ENCODE data around the gene MTRFR.

MTRFR gene

GRCh38 chr12:123264642-123265041 is 31.4 kb downstream of the MTRFR start:
- TF ChIP-seq CTCF (IDR thresholded peaks at IDR 0.05): no peak

GRCh38 chr12:123265851-123266678 is 32.8 kb downstream of the MTRFR start:
- peaks cover 2% of the 10 kb centered on the region for H3K4me1 ChIP-seq
- no peaks in the 10 kb centered on the region for H3K36me3 ChIP-seq (ENCODE audit: control insufficient read depth, insufficient read depth, low read length)
- H3K9me3 ChIP-seq (ENCODE audit: control insufficient read depth, low read length): no peaks in the 10 kb centered on the region
- no peak overlapping the region for H3K4me3 ChIP-seq (ENCODE audit: low read depth, low read length)
- no peak overlapping the region for H2AFZ ChIP-seq
- no peak overlapping the region for H3K4me2 ChIP-seq (ENCODE audit: low read length)
- no peak overlapping the region for H3K9ac ChIP-seq
- no peak overlapping the region for H3K27ac ChIP-seq
- no peak for TF ChIP-seq CTCF (IDR thresholded peaks at IDR 0.05)
- H3K27me3 ChIP-seq (ENCODE audit: control insufficient read depth, insufficient read depth, low read length): no peaks in the 10 kb centered on the region
- peaks cover 19% of the 10 kb centered on the region for H3K79me2 ChIP-seq

More at GRCh38 chr12:123264642-123265041, 31.4 kb downstream of the MTRFR start:
- Histone ChIP-seq H3K4me1 (peaks cover 2% of the 10 kb centered on the region), H3K36me3 (ENCODE audit: control insufficient read depth, insufficient read depth, low read length) (no peaks in the 10 kb centered on the region), H3K4me3 (ENCODE audit: low read depth, low read length) (no peak overlapping the region), H3K4me2 (ENCODE audit: low read length) (no peak overlapping the region), H3K9ac (no peak overlapping the region), H3K9me3 (ENCODE audit: control insufficient read depth, low read length) (no peaks in the 10 kb centered on the region), H3K27ac (no peak overlapping the region), H3K27me3 (ENCODE audit: control insufficient read depth, insufficient read depth, low read length) (no peaks in the 10 kb centered on the region), H2AFZ (no peak overlapping the region), H3K79me2 (peaks cover 11% of the 10 kb centered on the region)

GRCh38 chr12:123266679-123267277 is 33.5 kb downstream of the MTRFR start:
- no peak overlapping the region for H3K9ac ChIP-seq
- no peak overlapping the region for H3K27ac ChIP-seq
- no peaks in the 10 kb centered on the region for H3K9me3 ChIP-seq (ENCODE audit: control insufficient read depth, low read length)
- H2AFZ ChIP-seq: no peak overlapping the region
- H3K4me2 ChIP-seq (ENCODE audit: low read length): no peak overlapping the region
- H3K4me3 ChIP-seq (ENCODE audit: low read depth, low read length): no peak overlapping the region
- no peaks in the 10 kb centered on the region for H3K27me3 ChIP-seq (ENCODE audit: control insufficient read depth, insufficient read depth, low read length)
- peaks cover 2% of the 10 kb centered on the region for H3K4me1 ChIP-seq
- no peak for TF ChIP-seq CTCF (IDR thresholded peaks at IDR 0.05)
- peaks cover 19% of the 10 kb centered on the region for H3K79me2 ChIP-seq
- H3K36me3 ChIP-seq (ENCODE audit: control insufficient read depth, insufficient read depth, low read length): no peaks in the 10 kb centered on the region

- Histone ChIP-seq H3K9me3 (ENCODE audit: control insufficient read depth, low read length) (no peaks in the 10 kb centered on the region), H3K9ac (no peak overlapping the region), H2AFZ (no peak overlapping the region), H3K79me2 (peaks cover 19% of the 10 kb centered on the region), H3K27me3 (ENCODE audit: control insufficient read depth, insufficient read depth, low read length) (no peaks in the 10 kb centered on the region), H3K4me2 (ENCODE audit: low read length) (no peak overlapping the region), H3K27ac (no peak overlapping the region), H3K4me3 (ENCODE audit: low read depth, low read length) (no peak overlapping the region), H3K36me3 (ENCODE audit: control insufficient read depth, insufficient read depth, low read length) (no peaks in the 10 kb centered on the region), H3K4me1 (peaks cover 4% of the 10 kb centered on the region)
- TF ChIP-seq CTCF (IDR thresholded peaks at IDR 0.05): no peak
Observed at GRCh38 chr12:123267335-123267920, 34.2 kb downstream of the MTRFR start.

Measured in parathyroid adenoma (tissue), 2 donors.